Measurements from ENCODE around the gene MVP. TPM values are rescaled to one million over a fixed set of nuclear protein-coding genes. Genes with fewer than 3 reads are reported as not detected.
"Not testable (repeated sequence)": the region's sequence is repeated elsewhere in the genome, so short reads cannot be mapped to it uniquely, and the experiment has no call there.

Gene MVP
- total and polyA plus RNA-seq, 7 donors: 17.6 to 75.9 (median 34.3) TPM

GRCh38 chr16:29868396-29869009, 48.2 kb downstream of the MVP start:
- intact Hi-C loops (cut with DNase I): no loop called here
- Histone ChIP-seq H3K36me3 (ENCODE audit: insufficient read depth in 1 of 2, low read depth in 1 of 2) (no peaks in the 10 kb centered on the region), H3K27ac (no peak overlapping the region), H3K9me3 (no peaks in the 10 kb centered on the region), H3K27me3 (ENCODE audit: insufficient read depth in 3 of 3, low read length in 2 of 3) (no peaks in the 10 kb centered on the region), H3K4me1 (no peaks in the 10 kb centered on the region), H3K4me3 (no peak overlapping the region)
- WGBS, 3 donors: 57 to 73% (median 64%) methylated on average over 8 of the region's 8 CpGs
- DNase-seq (peak in 1 of 2 donors; percentile 23), ATAC-seq (no peak)
- TF ChIP-seq, protein P1, sequence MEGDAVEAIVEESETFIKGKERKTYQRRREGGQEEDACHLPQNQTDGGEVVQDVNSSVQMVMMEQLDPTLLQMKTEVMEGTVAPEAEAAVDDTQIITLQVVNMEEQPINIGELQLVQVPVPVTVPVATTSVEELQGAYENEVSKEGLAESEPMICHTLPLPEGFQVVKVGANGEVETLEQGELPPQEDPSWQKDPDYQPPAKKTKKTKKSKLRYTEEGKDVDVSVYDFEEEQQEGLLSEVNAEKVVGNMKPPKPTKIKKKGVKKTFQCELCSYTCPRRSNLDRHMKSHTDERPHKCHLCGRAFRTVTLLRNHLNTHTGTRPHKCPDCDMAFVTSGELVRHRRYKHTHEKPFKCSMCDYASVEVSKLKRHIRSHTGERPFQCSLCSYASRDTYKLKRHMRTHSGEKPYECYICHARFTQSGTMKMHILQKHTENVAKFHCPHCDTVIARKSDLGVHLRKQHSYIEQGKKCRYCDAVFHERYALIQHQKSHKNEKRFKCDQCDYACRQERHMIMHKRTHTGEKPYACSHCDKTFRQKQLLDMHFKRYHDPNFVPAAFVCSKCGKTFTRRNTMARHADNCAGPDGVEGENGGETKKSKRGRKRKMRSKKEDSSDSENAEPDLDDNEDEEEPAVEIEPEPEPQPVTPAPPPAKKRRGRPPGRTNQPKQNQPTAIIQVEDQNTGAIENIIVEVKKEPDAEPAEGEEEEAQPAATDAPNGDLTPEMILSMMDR (IDR thresholded peaks at IDR 0.05): no peak

DNA sequence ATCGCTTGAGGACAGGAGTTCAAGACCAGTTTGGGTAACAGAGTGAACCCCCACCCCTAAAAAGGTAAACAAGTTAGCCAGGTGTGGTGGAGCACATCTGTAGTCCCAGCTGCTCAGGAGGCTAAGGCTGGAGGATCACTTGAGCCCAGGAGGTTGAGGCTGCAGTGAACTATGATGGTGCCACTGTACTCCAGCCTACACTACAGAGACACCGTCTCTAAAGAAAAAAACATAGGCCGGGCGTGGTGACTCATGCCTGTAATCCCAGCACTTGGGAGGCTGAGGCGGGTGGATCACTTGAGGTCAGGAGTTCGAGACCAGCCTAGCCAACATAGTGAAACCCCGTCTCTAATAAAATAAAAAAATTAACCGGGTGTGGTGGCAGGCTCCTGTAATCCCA, 48.8 kb downstream of the MVP start:
- ATAC-seq; H3K27me3 ChIP-seq (ENCODE audit: insufficient read depth in 3 of 3, low read length in 2 of 3); H3K4me1 ChIP-seq; H3K36me3 ChIP-seq (ENCODE audit: insufficient read depth in 1 of 2, low read depth in 1 of 2); DNase-seq; H3K27ac ChIP-seq; intact Hi-C loops (cut with DNase I); H3K9me3 ChIP-seq; H3K4me3 ChIP-seq: not testable (repeated sequence)
- WGBS, 3 donors: 76 to 83% (median 82%) methylated on average over 8 of the region's 8 CpGs

GRCh38 chr16:29871822-29872546, 51.7 kb downstream of the MVP start:
- no peaks in the 10 kb centered on the region for H3K36me3 ChIP-seq (ENCODE audit: insufficient read depth in 1 of 2, low read depth in 1 of 2)
- DNase-seq (no peak), ATAC-seq (no peak)
- H3K27ac ChIP-seq: no peak overlapping the region
- peaks cover 0 to 24% (median 11%) of the 10 kb centered on the region in 3 donors for H3K27me3 ChIP-seq (ENCODE audit: insufficient read depth in 3 of 3, low read length in 2 of 3)
- intact Hi-C loops (cut with DNase I): no loop called here
- no peaks in the 10 kb centered on the region for H3K9me3 ChIP-seq
- TF ChIP-seq, protein P1 (IDR thresholded peaks at IDR 0.05): no peak
- no peaks in the 10 kb centered on the region for H3K4me1 ChIP-seq
- no peak overlapping the region for H3K4me3 ChIP-seq
- WGBS, 3 donors: 84 to 87% (median 87%) methylated on average over 16 of the region's 16 CpGs

DNA sequence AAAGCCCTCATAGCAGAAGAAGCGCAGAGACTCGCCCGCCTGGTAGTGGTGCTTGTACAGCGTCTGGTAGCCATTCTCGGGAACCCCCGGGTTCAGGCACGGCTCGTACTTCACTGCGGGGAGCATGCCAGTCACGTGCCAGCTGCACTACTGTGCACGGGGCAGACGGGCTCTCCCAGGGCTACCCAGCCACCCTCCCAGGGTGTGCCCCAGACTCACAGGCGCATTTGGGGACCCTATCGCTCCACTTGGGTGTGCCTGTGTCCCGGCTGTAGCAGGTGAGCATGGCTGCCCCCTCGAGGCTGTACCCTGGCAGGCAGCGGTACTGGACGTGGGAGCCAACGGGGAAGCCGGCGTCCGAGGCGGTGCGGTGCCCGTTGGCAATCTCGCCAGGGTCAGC, 53.1 kb downstream of the MVP start:
- TF ChIP-seq, protein P1 (IDR thresholded peaks at IDR 0.05): no peak
- 78 to 83% (median 80%) methylated on average over 26 of the region's 26 CpGs for WGBS, 3 donors
- H3K27ac ChIP-seq: no peak overlapping the region
- intact Hi-C loops (cut with DNase I): no loop called here
- H3K27me3 ChIP-seq (ENCODE audit: insufficient read depth in 3 of 3, low read length in 2 of 3): peaks cover 0 to 37% (median 21%) of the 10 kb centered on the region in 3 donors
- no peaks in the 10 kb centered on the region for H3K4me1 ChIP-seq
- ATAC-seq (no peak), DNase-seq (no peak)
- no peaks in the 10 kb centered on the region for H3K9me3 ChIP-seq
- H3K36me3 ChIP-seq (ENCODE audit: insufficient read depth in 1 of 2, low read depth in 1 of 2): no peaks in the 10 kb centered on the region
- no peak overlapping the region for H3K4me3 ChIP-seq

GRCh38 chr16:29875206-29875605, 54.9 kb downstream of the MVP start:
- DNase-seq (no peak), ATAC-seq (no peak)
- Histone ChIP-seq H3K27ac (no peak overlapping the region), H3K4me3 (no peak overlapping the region), H3K27me3 (ENCODE audit: insufficient read depth in 3 of 3, low read length in 2 of 3) (peaks cover 0 to 51% (median 24%) of the 10 kb centered on the region in 3 donors), H3K36me3 (ENCODE audit: insufficient read depth in 1 of 2, low read depth in 1 of 2) (no peaks in the 10 kb centered on the region), H3K9me3 (no peaks in the 10 kb centered on the region), H3K4me1 (no peaks in the 10 kb centered on the region)
- TF ChIP-seq, protein P1 (IDR thresholded peaks at IDR 0.05): no peak
- WGBS, 3 donors: 80 to 86% (median 84%) methylated on average over 6 of the region's 6 CpGs
- intact Hi-C loops (cut with DNase I): no loop called here
